ENCODE measurements around the gene EPHA6. TPM values are rescaled to one million over a fixed set of nuclear protein-coding genes. Genes with fewer than 3 reads are reported as not detected.
"Not testable (repeated sequence)": the region's sequence is repeated elsewhere in the genome, so short reads cannot be mapped to it uniquely, and the experiment has no call there.

The EPHA6 gene
- total RNA-seq, 2 donors from 2014 or later = 0.22 to 3.0 TPM

DNA sequence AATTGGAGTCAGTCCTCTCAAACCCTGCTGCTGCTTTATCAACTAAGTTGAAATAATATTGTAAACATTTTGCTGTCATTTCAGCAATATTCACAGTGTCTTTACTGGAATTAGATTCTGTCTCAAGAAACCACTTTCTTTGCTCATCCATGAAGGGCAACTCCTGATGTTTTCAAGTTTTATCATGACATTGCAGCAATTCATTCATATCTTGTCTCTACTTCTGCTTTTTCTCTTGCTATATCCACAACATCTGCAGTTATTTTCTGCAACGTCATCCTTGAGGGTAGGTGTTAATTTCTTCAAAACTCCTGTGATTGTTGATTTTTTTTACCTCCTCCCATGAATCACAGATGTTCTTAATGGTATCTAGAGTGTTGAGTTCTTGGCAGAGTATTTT, 181.6 kb downstream of the EPHA6 start:
- Histone ChIP-seq H3K9ac (ENCODE audit: low read depth in 2 of 2, low read length in 2 of 2) (no peak overlapping the region), H3K9me3 (no peaks in the 10 kb centered on the region), H3K27me3 (no peaks in the 10 kb centered on the region), H3K36me3 (no peaks in the 10 kb centered on the region), H3K4me1 (no peaks in the 10 kb centered on the region), H3K4me3 (no peak overlapping the region), H3K27ac (no peak overlapping the region)
- TF ChIP-seq, protein P1, sequence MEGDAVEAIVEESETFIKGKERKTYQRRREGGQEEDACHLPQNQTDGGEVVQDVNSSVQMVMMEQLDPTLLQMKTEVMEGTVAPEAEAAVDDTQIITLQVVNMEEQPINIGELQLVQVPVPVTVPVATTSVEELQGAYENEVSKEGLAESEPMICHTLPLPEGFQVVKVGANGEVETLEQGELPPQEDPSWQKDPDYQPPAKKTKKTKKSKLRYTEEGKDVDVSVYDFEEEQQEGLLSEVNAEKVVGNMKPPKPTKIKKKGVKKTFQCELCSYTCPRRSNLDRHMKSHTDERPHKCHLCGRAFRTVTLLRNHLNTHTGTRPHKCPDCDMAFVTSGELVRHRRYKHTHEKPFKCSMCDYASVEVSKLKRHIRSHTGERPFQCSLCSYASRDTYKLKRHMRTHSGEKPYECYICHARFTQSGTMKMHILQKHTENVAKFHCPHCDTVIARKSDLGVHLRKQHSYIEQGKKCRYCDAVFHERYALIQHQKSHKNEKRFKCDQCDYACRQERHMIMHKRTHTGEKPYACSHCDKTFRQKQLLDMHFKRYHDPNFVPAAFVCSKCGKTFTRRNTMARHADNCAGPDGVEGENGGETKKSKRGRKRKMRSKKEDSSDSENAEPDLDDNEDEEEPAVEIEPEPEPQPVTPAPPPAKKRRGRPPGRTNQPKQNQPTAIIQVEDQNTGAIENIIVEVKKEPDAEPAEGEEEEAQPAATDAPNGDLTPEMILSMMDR (IDR thresholded peaks at IDR 0.05) = no peak
- intact Hi-C loops (cut with DNase I) = no loop called here
- no peak for DNase-seq

DNA sequence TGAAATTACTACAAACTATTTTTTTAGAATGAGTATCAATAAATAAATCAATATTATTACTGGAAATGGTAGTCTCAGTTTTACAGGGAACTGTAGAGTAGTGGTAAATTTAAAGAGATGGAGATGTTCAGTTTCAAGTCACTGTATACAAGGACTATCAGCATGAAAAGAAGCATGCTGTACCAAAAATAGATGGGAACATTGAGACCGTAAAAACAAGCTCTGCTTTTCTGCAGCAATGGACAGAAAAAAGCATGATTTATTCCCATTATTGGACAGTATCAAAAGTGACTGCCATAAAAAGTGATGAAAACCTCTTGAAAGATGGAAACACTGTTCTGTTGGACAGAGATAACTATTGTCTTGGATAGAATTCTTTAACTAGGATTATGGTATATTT, 187.2 kb downstream of the EPHA6 start:
- H3K27me3 ChIP-seq = no peaks in the 10 kb centered on the region
- H3K9ac ChIP-seq (ENCODE audit: low read depth in 2 of 2, low read length in 2 of 2) = no peak overlapping the region
- TF ChIP-seq, protein P1 (IDR thresholded peaks at IDR 0.05) = no peak
- no peak for DNase-seq
- H3K9me3 ChIP-seq = no peaks in the 10 kb centered on the region
- intact Hi-C loops (cut with DNase I) = no loop called here
- H3K4me1 ChIP-seq = no peaks in the 10 kb centered on the region
- H3K4me3 ChIP-seq = no peak overlapping the region
- H3K27ac ChIP-seq = no peak overlapping the region
- H3K36me3 ChIP-seq = no peaks in the 10 kb centered on the region

DNA sequence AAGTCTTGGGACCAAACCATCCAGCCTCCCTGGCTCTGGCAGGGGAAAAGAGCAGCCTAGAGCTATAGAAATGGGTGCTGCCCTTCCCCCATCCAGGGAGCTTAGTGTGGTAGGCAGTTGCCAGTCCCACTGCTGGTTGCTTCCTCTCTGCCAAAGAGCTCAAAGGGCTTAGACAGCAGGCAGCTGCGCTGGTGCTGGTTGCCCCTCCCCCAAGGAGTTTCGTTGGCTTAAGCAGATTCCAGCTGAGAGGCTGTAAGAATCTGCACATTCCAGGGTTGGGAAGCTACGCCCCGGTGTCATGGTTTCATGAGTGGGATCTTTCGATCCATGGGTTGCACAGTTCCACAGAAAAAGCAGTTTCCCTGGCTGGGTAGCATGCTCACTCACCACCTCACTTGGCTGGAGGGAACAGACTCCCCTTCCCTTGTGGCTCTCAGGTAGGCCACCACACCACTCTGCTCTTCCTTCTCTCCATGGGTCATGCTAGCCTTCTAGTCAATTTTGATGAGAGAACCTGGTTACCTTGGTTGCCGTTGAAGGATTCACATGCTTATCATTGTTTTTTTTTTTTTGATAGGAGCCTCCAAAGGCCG, 195.1 kb downstream of the EPHA6 start:
- Histone ChIP-seq H3K9me3 (no peaks in the 10 kb centered on the region), H3K27ac (no peak overlapping the region), H3K27me3 (no peaks in the 10 kb centered on the region), H3K9ac (ENCODE audit: low read depth in 2 of 2, low read length in 2 of 2) (no peak overlapping the region), H3K36me3 (no peaks in the 10 kb centered on the region), H3K4me1 (no peaks in the 10 kb centered on the region), H3K4me3 (no peak overlapping the region)
- intact Hi-C loops (cut with DNase I) = no loop called here
- TF ChIP-seq, protein P1 (IDR thresholded peaks at IDR 0.05) = no peak
- no peak for DNase-seq

DNA sequence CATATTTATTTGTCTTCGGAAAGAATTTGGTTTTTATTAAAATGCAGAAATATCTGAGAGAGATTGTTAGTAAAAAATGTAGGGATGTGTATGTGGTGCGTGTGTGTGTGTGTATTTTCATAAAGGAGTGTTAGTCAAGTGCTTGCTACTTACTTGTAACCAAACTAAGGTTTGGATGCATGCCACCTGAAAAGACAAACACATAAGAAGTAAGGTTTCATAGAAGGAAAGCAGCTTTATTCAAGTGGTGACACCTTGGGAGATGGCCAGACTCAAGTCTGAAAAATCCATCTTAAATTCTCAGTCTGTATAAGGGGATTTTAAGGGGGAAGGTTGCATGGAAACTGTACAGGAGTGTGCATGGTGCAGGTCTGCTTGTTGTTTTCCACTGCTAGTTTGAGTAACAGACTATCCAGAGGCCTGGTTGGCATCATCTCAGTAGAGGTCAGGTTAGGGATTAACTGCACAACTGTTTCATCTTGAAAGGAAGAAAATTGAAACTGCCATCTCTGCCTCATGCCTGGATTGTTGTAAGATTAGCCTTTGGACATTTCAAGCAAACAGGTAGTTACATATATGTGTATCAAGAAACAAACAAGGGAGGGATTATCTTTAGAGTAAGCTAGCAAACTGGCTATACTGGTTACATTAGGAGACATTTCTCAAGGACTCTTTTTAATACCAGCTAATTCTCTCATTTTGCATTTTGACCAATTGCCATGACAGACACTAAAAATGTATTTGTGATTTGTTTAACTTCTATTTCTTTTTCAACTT, 196.7 kb downstream of the EPHA6 start:
- intact Hi-C loops (cut with DNase I) = no loop called here
- TF ChIP-seq, protein P1 (IDR thresholded peaks at IDR 0.05) = no peak
- Histone ChIP-seq H3K9me3 (no peaks in the 10 kb centered on the region), H3K4me1 (no peaks in the 10 kb centered on the region), H3K27ac (no peak overlapping the region), H3K36me3 (no peaks in the 10 kb centered on the region), H3K9ac (ENCODE audit: low read depth in 2 of 2, low read length in 2 of 2) (no peak overlapping the region), H3K4me3 (no peak overlapping the region), H3K27me3 (no peaks in the 10 kb centered on the region)
- no peak for DNase-seq

DNA sequence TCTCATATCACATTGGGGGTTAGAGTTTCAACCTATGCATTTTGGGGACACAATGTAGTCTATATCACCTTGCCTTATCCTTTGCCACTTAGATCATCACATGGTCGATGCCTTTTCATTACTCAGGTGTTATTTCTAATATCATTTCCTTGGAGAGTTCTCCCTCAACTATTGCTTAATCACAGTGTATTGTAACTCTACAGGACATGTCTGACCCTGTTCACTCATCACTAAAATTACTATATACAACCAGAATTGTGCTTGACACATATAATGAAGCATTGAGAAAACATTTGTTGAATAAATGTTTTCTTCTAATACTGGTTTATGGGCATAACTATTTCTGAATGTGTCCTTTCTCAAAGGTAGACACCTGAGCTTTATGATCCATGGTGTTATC, 207.4 kb downstream of the EPHA6 start:
- Histone ChIP-seq H3K4me1 (no peaks in the 10 kb centered on the region), H3K9ac (ENCODE audit: low read depth in 2 of 2, low read length in 2 of 2) (no peak overlapping the region), H3K9me3 (no peaks in the 10 kb centered on the region), H3K27ac (no peak overlapping the region), H3K27me3 (no peaks in the 10 kb centered on the region), H3K4me3 (no peak overlapping the region), H3K36me3 (no peaks in the 10 kb centered on the region)
- intact Hi-C loops (cut with DNase I) = no loop called here
- no peak for DNase-seq
- TF ChIP-seq, protein P1 (IDR thresholded peaks at IDR 0.05) = no peak

DNA sequence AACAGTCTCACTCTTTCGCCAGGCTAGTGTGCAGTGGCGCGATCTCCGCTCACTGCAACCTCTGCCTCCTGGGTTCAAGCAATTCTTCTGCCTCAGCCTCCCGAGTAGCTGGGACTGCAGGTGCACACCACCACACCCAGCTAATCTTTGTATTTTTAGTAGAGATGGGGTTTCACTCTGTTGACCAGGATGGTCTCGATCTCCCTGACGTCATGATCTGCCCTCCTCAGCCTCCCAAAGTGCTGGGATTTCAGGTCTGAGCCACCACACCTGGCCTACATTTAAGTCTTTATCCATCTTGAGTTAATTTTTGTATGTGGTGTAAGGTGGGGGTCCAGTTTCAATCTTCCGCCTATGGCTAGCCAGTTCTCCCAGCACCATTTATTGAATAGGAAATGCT, 211.2 kb downstream of the EPHA6 start:
- H3K4me1 ChIP-seq; H3K9ac ChIP-seq (ENCODE audit: low read depth in 2 of 2, low read length in 2 of 2); H3K27me3 ChIP-seq; intact Hi-C loops (cut with DNase I); H3K36me3 ChIP-seq; H3K4me3 ChIP-seq; H3K9me3 ChIP-seq; DNase-seq; H3K27ac ChIP-seq: not testable (repeated sequence)

All from colonic mucosa (tissue), 4 donors.